Endothelial cell of umbilical vein (primary cell): ENCODE results near the gene SRD5A1. TPM values are rescaled to one million over a fixed set of nuclear protein-coding genes. Genes with fewer than 3 reads are reported as not detected.

Experiments used
- BruUV-seq: library from RNA; stranded (reverse); fragments of 400-500 nt; replicated peaks from 2 replicates; lab custom pipeline; 2021; lab: Mats Ljungman, UMichigan
- CTCF ChIA-PET: fragments of 300-600, 350-600 bp; sonication (Branson Sonifier 250); formaldehyde crosslinking; loops from one replicate; lab custom pipeline; 2021; ENCODE audit warnings: antibody characterized with exemption, inconsistent platforms; lab: Charles Lee
- POLR2A ChIA-PET: fragments of 300-600, 350-600 bp; sonication (Branson Sonifier 250); formaldehyde crosslinking; loops from one replicate; lab custom pipeline; 2021; ENCODE audit warnings: antibody characterized with exemption, inconsistent platforms; lab: Charles Lee
- DNase-seq: peaks from one replicate; pipeline ENCODE4 v3.0.0-alpha.2; 2011; ENCODE audit warnings: low read depth, low spot score
- FAIRE-seq: peaks from 2 replicates; lab custom pipeline; 2011; peaks lifted over from hg19 to GRCh38; lab: Jason Lieb, UNC
- H2AFZ ChIP-seq: 2 replicates; pipeline ENCODE4 v1.6.0; 2012; ENCODE audit warnings: low read depth, low read length, control low read depth, inconsistent platforms
- H3K27ac ChIP-seq: 2 replicates; pipeline ENCODE4 v1.5.1; 2011; ENCODE audit warnings: low read depth, mild to moderate bottlenecking, control low read depth, low read length, moderate library complexity; ENCODE audit not compliant: insufficient read depth
- H3K27me3 ChIP-seq, 2 experiments: 2 replicates each; pipeline versions ENCODE4 v1.6.0 to v1.6.1; 2011; ENCODE audit warnings: low read length in 2 of 2, mixed read lengths in 1 of 2; ENCODE audit not compliant: control insufficient read depth in 2 of 2, insufficient read depth in 2 of 2
- H3K36me3 ChIP-seq, 2 experiments: 2 replicates in 1 of 2; 3 replicates in 1 of 2; pipeline ENCODE4 v1.5.1; 2011; ENCODE audit warnings: low read length in 2 of 2, mild to moderate bottlenecking in 1 of 2, moderate library complexity in 1 of 2; ENCODE audit not compliant: control insufficient read depth in 2 of 2, insufficient read depth in 2 of 2; ENCODE audit errors: extremely low read depth in 1 of 2
- H3K4me1 ChIP-seq: 3 replicates; pipeline ENCODE4 v1.5.1; 2011; ENCODE audit warnings: mild to moderate bottlenecking, low read length; ENCODE audit not compliant: control insufficient read depth, insufficient read depth; ENCODE audit errors: extremely low read depth
- H3K4me2 ChIP-seq: 2 replicates; pipeline ENCODE4 v1.6.1; 2011; ENCODE audit warnings: low read length, control low read depth, mixed read lengths; ENCODE audit not compliant: insufficient read depth
- H3K4me3 ChIP-seq, 3 experiments: fragments of 200-600 bp in 1 of 3; sonication (generic), shearing (Covaris generic) in 1 of 3; replicated peaks in 1 of 3; 2 replicates each; pipeline ENCODE4 v1.5.1; 2011 to 2016; ENCODE audit warnings: control low read depth in 3 of 3, low read length in 3 of 3, mild to moderate bottlenecking in 2 of 3, inconsistent platforms in 1 of 3, low read depth in 1 of 3, moderate library complexity in 1 of 3; ENCODE audit not compliant: insufficient read depth in 1 of 3
- H3K79me2 ChIP-seq: 2 replicates; pipeline ENCODE4 v1.6.0; 2012; ENCODE audit warnings: low read length, inconsistent platforms; ENCODE audit not compliant: control insufficient read depth, insufficient read depth
- H3K9ac ChIP-seq: replicated peaks from 2 replicates; pipeline ENCODE3; 2011; ENCODE audit warnings: low read length, control low read depth; ENCODE audit not compliant: insufficient read depth; ENCODE audit errors: extremely low read depth
- H3K9me1 ChIP-seq: replicated peaks from 3 replicates; pipeline ENCODE4 v1.6.0; 2011; ENCODE audit warnings: mild to moderate bottlenecking, low read length; ENCODE audit not compliant: control insufficient read depth, insufficient read depth; ENCODE audit errors: extremely low read depth
- H3K9me3 ChIP-seq: replicated peaks from 2 replicates; pipeline ENCODE4 v1.5.1; 2012; ENCODE audit warnings: low read length, inconsistent platforms; ENCODE audit not compliant: control insufficient read depth, insufficient read depth
- H4K20me1 ChIP-seq: replicated peaks from 2 replicates; pipeline ENCODE3; 2011; ENCODE audit warnings: mild to moderate bottlenecking, low read length; ENCODE audit not compliant: control insufficient read depth, insufficient read depth; ENCODE audit errors: extremely low read depth
- EZH2 ChIP-seq: IDR thresholded peaks from 2 replicates; pipeline ENCODE4 v1.6.1; 2012; ENCODE audit warnings: borderline replicate concordance, low read depth, mild to moderate bottlenecking, moderate library complexity, low read length, inconsistent platforms; ENCODE audit not compliant: severe bottlenecking
- FOS ChIP-seq: IDR thresholded peaks from 2 replicates; pipeline ENCODE4 v1.6.1; 2011; ENCODE audit warnings: mild to moderate bottlenecking, low read length, moderate library complexity, borderline replicate concordance; ENCODE audit not compliant: insufficient read depth
- GATA2 ChIP-seq: IDR thresholded peaks from 2 replicates; pipeline ENCODE4 v1.7.0; 2011; ENCODE audit warnings: low read depth, mild to moderate bottlenecking, moderate library complexity, mixed read lengths, low read length; ENCODE audit not compliant: insufficient read length, insufficient read depth
- JUN ChIP-seq: IDR thresholded peaks from 2 replicates; pipeline ENCODE4 v1.6.1; 2011; ENCODE audit warnings: borderline replicate concordance, low read depth; ENCODE audit not compliant: insufficient read length, insufficient read depth
- MYC ChIP-seq: IDR thresholded peaks from one replicate; pipeline ENCODE4 v1.6.1; 2011; ENCODE audit warnings: mild to moderate bottlenecking, low read depth, low read length
- POLR2A ChIP-seq: IDR thresholded peaks from 2 replicates; pipeline ENCODE4 v1.6.1; 2012; ENCODE audit warnings: low read depth, mild to moderate bottlenecking, control low read depth, low read length
- POLR2AphosphoS5 ChIP-seq: IDR thresholded peaks from 2 replicates; pipeline ENCODE4 v1.6.1; 2012; ENCODE audit warnings: low read depth, mild to moderate bottlenecking, control low read depth, low read length, moderate library complexity; ENCODE audit not compliant: insufficient read depth
- dilution Hi-C: fragments of 300-500 bp; cut with MboI; formaldehyde crosslinking; loops from one replicate; pipeline ENCODE4 v1.15.0; 2019; ENCODE audit warnings: low sequenced_read_pairs; ENCODE audit not compliant: extremely low pct_ligation_motif_present
- intact Hi-C: fragments of 100-400 bp; cut with micrococcal nuclease; formaldehyde crosslinking; loops from one replicate; pipeline ENCODE4 v1.10.0; 2022
- polyA plus RNA-seq, 4 experiments: library from polyadenylated mRNA; depleted of rRNA in 3 of 4; stranded (reverse) in 3 of 4; unstranded in 1 of 4; fragments of >200 nt; gene quantifications; 2 replicates each; pipeline versions ENCODE4 v1.2.1 to v1.2.3, GENCODE V29; 2011 to 2012; ENCODE audit warnings: missing spikeins in 1 of 4
- total RNA-seq: library from RNA; stranded (reverse); gene quantifications from 2 replicates; pipeline ENCODE4 v1.2.3, GENCODE V29; 2021
- TF ChIP-seq, protein P1 (sequence below), 2 donors: IDR thresholded peaks; 1 replicate in 1 of 2; 2 replicates in 1 of 2; pipeline ENCODE4 v1.5.1; 2011; ENCODE audit warnings: low read length in 2 of 2, mild to moderate bottlenecking in 2 of 2, moderate library complexity in 2 of 2, control low read depth in 1 of 2, inconsistent platforms in 1 of 2, low read depth in 1 of 2; ENCODE audit not compliant: insufficient read depth in 1 of 2; ENCODE audit errors: extremely low read depth in 1 of 2
- TF ChIP-seq, protein P2 (sequence below): IDR thresholded peaks from 2 replicates; pipeline ENCODE4 v1.6.1; 2011; ENCODE audit not compliant: insufficient read depth, insufficient read length

Gene SRD5A1
- total and polyA plus RNA-seq, 2 donors (not counting 3 experiments of a cell fraction or from before 2014, with no cell fraction given) = 11.6 to 14.8 TPM

DNA sequence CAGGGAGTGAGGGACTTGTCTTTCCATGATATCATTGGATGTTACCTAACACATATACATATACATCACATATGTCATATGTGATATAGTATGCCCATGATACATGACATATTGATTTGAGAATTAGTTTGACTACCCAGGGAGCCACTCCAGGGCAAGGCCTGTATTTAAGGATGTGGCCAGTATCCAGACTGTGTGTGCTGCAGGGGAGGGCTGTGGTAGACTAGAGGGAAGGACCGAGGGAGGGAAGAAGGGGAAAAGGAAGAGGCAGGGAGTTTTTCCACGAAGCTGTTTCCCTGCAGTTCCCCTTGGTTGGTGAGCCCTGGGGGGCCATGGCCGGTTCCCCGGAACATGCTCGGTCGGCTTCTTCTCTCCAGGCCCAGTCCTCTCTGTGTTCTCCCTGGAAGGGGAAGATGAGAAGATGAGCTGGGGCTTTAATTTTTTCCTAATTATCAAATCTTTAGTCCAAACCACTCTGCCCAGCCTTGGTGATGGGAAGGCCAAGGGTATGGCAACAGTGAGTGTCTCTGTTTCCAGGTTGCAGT lies 49.1 kb upstream of the SRD5A1 start:
- TF ChIP-seq, protein P1, sequence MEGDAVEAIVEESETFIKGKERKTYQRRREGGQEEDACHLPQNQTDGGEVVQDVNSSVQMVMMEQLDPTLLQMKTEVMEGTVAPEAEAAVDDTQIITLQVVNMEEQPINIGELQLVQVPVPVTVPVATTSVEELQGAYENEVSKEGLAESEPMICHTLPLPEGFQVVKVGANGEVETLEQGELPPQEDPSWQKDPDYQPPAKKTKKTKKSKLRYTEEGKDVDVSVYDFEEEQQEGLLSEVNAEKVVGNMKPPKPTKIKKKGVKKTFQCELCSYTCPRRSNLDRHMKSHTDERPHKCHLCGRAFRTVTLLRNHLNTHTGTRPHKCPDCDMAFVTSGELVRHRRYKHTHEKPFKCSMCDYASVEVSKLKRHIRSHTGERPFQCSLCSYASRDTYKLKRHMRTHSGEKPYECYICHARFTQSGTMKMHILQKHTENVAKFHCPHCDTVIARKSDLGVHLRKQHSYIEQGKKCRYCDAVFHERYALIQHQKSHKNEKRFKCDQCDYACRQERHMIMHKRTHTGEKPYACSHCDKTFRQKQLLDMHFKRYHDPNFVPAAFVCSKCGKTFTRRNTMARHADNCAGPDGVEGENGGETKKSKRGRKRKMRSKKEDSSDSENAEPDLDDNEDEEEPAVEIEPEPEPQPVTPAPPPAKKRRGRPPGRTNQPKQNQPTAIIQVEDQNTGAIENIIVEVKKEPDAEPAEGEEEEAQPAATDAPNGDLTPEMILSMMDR (IDR thresholded peaks at IDR 0.05; ENCODE audit: extremely low read depth in 1 of 2, insufficient read depth in 1 of 2, low read depth in 1 of 2, low read length in 2 of 2) = no peak
- TF ChIP-seq FOS = no peak
- no peak for TF ChIP-seq MYC
- no peak for TF ChIP-seq POLR2A
- no peak for TF ChIP-seq GATA2
- TF ChIP-seq EZH2 = no peak
- no peak for TF ChIP-seq POLR2AphosphoS5
- TF ChIP-seq JUN = no peak
- TF ChIP-seq, protein P2, sequence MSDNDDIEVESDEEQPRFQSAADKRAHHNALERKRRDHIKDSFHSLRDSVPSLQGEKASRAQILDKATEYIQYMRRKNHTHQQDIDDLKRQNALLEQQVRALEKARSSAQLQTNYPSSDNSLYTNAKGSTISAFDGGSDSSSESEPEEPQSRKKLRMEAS = no peak
- H4K20me1 ChIP-seq = no peaks in the 10 kb centered on the region
- H3K36me3 ChIP-seq = no peaks in the 10 kb centered on the region
- no peaks in the 10 kb centered on the region for H3K9me1 ChIP-seq
- H3K27ac ChIP-seq = no peak overlapping the region
- intact Hi-C loops (loop anchor here (10.0 kb wide), 1 partner anchor 209 kb away; the partner anchor contains the start of gene MED10), dilution Hi-C loops (no loop called here)
- no peak overlapping the region for H3K4me2 ChIP-seq
- H3K4me3 ChIP-seq = no peak overlapping the region
- H3K4me1 ChIP-seq = peaks cover 13% of the 10 kb centered on the region
- no TSS peak for BruUV-seq
- no peak for DNase-seq
- no peak overlapping the region for H2AFZ ChIP-seq
- no peak for FAIRE-seq
- peaks cover 25 to 30% of the 10 kb centered on the region in 2 experiments for H3K27me3 ChIP-seq
- no peaks in the 10 kb centered on the region for H3K9me3 ChIP-seq
- ChIA-PET CTCF (interaction anchor here (0.8 kb wide), 1 partner anchor 34 kb away, joined by 3 read pairs; no protein-coding TSS in a partner anchor), POLR2A (no interaction called here)
- H3K9ac ChIP-seq = no peak overlapping the region
- H3K79me2 ChIP-seq = no peaks in the 10 kb centered on the region
